HG03066 (cell line): ENCODE data around the gene BHLHA15.

ENCODE experiments used
- ATAC-seq: cut with Tn5 transposase; IDR thresholded peaks from one replicate; pipeline ENCODE4 v1.9.1; 2021; ENCODE audit warnings: low read depth; ENCODE audit not compliant: unreplicated experiment

BHLHA15 gene

DNA sequence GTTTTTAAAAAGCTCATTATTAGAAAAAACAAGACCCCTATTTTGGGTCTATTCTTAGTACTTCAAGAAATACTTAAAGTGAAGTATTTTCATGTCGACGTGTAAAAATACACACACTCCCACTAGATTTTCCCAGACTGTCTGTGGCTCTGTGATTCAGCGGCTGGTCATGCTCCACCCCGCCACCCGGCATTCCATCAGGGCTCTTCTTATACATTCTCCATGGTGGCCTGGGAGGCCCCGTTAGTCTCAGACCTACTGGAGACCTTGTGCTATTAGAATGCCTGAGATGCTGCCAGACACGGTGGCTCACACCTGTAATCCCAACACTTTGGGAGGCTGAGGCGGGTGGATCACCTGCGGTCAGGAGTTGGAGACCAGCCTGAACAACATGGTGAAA is 27.7 kb downstream of the BHLHA15 start:
- ATAC-seq: no peak

DNA sequence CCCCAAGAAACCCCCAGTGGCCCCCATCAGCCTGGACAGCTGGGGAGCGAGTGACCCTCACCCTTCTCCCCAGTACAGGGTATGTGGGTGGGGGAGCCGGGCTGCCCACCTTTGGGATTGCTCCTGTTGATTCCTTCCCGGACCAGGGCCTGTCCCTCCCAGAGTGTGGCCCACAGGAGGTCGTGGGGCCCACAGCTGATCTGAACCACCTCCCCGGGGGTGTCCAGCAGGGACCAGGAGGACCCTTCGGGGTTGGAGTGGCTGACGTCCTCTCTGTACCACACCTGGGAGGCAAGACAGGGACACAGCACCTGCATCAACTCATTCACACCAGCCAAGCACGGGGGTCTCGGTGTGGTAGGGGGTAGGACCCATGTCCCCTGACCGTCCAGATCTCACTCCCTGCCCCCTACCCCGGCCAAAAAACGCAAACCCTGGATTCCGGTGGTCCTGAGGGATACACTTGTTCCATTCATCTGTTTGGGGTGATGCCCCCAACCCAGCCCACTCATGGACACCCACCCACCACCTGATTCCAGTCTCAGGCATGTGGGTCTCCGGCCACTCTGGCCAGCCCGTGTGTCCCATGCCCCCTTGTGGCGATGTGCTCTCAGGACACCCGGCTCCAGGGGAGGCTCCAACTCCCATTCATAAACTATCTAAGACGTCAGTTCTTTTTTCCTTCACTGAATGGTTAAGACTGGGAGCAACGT is 29.9 kb downstream of the BHLHA15 start:
- no peak for ATAC-seq

DNA sequence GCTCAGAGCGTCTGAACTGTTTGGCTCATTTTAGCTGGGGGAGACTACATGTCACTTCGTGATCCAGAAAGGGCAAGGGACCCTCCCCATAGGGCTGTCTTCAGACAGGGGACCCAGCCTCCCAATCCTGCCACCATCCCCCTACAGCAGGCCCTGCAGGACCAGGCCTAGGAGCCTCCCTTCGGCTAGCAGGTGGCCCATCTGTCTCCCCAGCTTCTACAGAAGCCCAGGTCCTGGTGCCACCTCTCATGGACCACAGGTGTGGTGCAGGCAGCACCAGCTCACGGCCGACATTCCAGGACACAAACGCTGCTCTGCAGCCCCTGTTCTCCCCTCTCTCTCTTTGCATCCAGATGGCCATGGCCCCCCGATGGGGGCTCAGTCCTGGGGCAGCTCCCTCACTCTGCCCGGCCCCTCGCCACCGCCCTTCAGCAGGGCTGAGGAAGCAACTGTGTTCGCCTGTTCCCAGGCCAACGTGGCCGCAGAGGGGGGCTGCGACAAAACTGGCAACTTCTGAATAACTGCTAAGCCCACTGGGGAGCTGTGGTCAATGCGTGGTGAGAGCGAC is 30.5 kb downstream of the BHLHA15 start:
- no peak for ATAC-seq

DNA sequence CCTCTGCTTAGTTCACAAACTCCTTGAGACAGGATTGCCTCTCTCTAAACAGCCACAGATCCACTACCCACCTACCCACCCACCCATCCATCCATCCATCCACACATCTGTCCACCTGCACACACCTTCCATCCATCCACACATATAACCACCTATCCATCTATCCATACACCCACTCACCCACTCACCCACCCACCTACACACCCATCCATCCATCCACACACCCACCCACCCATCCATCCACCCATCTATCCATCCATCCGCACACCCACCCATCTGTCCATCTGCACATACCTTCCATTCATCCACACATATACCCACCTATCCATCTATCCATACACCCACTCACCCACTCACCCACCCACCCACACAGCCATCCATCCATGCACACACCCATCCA is 31.1 kb downstream of the BHLHA15 start:
- no peak for ATAC-seq

DNA sequence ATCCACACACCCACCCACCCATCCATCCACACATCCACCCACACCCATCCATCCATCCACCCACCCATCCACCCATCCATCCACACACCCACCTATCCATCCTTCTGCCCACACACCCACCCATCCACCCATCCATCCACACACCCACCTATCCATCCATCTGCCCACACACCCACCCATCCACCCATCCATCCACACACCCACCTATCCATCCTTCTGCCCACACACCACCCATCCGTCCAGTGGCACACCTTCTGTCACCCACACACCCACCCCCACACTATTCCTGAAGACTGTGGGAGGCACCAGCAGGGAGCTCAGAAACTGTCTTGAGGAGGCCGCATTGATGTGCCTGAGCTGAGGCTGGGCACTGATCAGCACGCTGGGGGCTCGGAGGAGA is 31.7 kb downstream of the BHLHA15 start:
- no peak for ATAC-seq

DNA sequence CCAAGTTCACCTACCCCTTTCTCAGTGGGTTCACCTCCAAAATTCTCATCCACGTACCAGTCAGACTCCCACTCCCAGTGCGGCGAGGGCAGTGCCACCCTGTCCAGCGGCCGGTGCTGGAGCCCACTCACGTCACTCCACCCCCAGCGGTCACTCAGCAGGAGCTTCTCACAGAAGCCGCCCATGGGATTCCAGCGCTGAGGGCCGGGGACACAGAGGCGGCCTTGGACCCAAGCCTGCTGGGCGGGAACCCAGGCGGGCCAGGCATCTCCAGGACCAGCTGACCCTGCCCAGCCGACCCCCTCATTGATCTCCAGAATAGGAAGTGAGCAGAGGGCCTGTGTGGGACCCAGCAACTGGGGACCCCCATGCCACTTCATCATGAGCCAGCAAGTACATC is 33.6 kb downstream of the BHLHA15 start:
- ATAC-seq: no peak

DNA sequence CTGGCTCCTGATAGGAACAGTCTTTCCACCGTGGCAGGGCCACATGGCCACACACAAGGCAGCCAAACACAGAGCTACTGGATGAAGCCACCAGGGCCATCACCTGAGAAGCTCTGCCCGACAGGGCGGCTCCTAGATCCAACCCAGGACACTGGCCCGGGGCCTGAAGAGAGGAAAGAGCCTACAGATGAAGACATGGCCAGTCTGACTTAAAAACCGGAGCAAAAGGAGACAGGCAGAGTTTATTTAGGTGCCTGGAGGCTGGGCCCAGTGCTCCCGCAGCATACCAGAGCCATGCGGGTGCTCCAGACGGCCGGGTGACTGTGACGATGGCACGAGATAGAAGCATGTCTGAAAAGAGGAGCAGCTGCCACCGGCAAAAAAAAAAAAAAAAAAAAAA is 36.9 kb downstream of the BHLHA15 start:
- ATAC-seq: no peak

DNA sequence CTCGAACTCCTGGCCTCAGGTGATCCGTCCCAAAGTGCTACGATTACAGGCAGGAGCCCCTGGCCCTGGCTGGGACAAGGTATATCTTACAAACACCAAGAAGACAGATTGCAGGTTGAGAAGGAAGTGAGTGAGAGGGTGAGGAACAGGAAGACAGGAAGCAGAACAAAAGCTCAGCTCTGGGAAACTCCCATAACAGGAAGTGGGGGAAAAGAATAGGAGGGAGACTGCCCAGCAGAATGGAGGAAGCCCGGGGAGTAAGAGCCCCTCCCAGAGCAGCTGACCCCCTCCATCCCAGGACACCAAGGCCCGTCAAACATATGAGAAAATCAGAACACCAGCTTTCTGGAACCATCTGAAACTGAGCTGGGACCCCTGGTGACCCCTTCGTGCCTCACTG is 37.9 kb downstream of the BHLHA15 start:
- no peak for ATAC-seq

DNA sequence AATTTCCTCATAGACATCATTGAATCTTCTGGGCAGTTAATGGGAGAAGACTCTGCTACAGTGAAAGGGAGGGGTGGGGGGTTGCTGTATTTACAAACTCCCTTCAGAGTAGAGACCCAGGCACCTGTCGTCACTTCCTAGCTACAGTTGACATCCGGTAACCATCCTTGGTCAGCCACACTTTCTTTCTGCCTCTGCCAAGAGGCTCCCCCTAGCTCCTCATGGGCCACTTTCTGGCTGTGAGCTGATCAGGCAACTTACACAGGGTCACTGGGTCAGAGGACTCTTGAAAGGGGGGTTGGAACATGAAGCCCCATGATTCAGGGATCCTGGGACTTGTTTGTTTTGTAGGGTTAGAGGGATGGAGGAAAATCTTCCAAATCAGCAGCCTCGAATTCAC is 39.5 kb downstream of the BHLHA15 start:
- ATAC-seq: no peak

DNA sequence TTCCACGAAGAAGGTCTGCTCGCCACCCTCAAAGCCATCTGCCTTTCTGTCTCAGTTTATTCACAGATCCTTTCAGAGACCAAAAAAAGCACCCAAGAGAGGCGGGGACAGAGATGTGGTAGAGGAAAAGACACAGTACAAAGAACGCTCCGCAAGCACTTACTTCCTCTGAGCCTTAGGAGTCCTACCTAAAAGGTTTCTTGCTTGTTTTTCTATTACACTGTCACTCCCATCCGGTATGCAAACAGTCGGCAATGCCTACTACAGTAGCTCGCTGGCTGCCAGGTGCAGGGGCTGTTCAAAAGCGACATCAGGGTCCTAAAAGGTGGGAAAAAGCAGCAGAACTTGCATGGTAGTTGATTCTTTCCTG is 40.0 kb downstream of the BHLHA15 start:
- peak; percentile 22 for ATAC-seq

DNA sequence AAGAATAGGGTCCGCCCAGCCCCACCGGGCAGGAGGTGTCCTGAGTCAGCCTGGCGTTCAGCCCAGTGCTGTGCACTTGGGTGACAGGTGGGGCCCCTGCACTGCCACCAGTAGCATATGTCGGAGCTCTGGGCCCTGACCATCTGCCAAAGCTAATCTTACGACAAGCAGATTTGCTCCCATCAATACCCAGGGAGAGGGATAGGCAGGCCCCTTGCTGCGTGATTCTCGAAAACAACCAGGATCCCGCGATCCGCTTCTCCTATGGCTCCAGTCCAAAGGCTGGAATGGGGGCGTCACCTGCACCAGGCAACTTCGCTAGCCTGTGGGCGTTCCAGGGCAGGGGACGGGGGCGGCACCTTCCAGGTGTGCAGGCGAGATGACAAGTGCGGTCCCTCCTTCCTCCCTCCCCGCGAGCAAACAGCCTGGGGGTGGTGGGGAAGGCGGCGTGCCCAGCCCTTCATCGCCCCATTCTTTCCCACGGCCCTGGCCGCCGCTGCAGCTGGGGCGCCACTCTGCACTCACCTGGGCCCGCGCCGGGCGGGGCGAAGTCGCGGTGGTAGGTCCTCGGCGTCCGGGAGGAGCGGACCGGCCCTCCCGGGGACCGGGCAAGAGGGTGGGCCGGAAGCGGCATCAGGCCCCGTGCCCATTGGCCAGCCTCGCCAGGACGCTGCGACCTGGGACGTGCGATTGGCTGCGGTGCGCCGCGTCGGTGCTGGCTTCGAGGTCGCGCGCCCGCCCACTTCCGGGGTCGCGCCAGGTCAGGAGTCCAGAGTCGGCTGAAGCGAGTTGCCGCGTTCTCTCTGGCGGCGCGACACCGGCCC is 40.6 kb downstream of the BHLHA15 start, which contains the start of gene TECPR1:
Gene TECPR1, minus strand, starts transcription at position 632 of the 824 bp plus-strand sequence. CDS start 6,086 bp downstream, outside the sequence.
- peak; percentile 97 for ATAC-seq

DNA sequence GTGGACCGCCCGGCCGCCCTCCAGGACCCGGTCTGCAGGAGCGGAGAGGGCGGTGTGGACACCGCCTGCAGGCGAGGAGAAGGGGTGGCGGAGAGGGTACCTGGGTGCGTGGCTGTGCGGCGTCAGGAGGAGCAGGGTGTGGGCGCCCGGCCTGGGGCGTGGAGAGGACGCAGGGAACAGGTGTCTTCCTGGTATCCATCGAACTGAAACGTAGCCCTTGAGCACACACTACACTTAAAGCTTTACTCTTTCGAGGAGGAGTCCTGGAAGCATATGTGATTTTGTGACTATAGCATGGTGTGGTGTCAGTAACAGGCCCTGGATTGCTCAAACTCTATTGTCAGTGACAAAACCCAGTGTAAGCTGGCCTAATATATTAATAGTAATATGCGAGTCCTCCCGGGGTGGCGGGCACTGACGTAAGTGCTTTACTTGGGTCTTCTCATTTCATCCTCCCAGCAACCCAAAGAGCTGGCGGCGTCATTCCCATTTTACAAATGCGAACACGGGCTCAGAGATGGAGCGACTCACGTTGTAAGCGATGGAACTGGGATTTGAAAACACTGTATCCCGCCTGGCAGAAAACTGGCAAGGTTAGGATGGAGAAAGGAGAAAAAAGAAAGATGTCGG is 41.3 kb downstream of the BHLHA15 start:
- peak; percentile 29 for ATAC-seq

DNA sequence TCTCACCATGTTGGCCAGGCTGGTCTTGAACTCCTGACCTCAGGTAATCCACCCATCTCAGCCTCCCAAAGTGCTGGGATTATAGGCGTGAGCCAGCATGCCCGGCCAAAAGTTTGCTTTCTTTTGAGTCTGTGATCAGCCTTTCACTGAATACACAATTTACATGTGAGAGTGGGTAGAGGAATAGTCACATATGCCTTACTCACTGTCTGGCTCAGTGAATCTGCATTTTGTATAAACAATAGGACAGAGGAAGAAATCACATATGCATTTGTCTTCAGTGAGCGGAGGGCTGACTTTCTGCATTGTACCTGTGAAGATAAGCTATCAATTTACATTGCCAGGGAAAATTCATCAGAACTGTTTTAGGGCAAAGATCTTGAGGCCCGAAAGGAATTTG is 43.3 kb downstream of the BHLHA15 start:
- no peak for ATAC-seq

DNA sequence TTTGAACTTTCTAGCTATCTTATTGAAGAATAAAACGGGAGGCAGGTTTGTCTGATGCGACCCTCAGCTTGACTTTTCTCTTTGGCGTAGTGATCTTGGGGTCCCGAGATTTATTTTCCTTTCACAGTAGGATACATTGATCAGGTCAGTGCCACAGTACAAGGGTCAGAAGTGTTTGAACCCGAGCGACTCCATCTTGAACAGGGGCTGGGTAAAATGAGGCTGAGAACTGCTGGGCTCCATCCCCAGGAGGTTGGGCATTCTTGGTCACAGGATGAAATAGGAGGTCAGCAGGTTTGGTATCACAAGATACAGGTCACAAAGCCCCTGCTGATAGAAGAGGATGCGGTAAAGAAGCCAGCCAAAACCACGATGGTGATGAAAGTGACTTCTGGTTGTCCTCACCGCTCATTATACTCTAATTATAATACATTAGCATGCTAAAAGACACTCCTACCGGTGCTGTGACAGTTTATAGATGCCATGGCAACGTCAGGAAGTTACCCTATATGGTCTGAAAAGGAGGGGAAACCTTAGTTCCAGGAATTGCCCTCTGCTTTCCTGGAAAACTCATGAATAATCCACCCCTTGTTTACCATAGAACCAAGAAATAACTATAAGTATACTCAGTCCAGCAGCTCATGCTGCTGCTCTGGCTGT is 43.8 kb downstream of the BHLHA15 start:
- no peak for ATAC-seq

DNA sequence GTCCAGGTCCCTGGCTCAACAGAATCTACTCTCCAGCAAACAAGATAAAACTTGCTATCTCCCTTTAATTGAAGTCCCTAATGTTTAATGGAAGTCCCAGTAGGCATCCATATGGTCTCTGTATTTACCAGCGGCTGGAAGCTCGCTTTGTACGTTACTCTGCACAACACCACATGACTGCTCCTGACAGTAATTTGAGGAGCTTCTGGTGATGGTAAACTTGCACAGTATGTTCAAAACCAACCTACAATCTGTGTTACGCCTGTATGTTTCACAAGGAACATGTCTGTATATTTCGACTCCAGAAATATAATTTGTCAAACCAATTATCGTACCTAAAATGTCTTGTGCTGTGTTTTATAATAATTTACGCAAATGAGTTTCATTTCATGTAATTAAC is 45.2 kb downstream of the BHLHA15 start:
- ATAC-seq: no peak

DNA sequence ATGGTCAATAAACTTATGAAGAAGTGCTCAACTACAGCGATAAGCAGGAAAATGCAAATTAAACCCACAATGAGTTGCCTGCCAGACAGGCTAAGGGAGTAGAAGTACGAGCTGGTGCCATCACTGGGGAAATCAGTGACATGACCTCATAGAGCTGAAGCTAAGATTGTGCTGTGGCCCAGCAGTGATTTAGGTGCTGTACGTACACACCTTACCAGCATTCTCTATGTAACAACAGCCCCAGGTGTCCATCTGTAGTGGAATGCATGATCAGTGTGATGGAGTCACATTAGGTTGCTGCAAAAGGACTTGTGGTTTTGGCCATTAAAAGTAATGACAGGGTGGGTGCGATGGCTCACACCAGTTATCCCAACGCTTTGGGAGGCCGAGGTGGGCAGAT is 46.5 kb downstream of the BHLHA15 start:
- no peak for ATAC-seq
